ENCODE data around the gene DAB2.

DAB2 gene

DNA sequence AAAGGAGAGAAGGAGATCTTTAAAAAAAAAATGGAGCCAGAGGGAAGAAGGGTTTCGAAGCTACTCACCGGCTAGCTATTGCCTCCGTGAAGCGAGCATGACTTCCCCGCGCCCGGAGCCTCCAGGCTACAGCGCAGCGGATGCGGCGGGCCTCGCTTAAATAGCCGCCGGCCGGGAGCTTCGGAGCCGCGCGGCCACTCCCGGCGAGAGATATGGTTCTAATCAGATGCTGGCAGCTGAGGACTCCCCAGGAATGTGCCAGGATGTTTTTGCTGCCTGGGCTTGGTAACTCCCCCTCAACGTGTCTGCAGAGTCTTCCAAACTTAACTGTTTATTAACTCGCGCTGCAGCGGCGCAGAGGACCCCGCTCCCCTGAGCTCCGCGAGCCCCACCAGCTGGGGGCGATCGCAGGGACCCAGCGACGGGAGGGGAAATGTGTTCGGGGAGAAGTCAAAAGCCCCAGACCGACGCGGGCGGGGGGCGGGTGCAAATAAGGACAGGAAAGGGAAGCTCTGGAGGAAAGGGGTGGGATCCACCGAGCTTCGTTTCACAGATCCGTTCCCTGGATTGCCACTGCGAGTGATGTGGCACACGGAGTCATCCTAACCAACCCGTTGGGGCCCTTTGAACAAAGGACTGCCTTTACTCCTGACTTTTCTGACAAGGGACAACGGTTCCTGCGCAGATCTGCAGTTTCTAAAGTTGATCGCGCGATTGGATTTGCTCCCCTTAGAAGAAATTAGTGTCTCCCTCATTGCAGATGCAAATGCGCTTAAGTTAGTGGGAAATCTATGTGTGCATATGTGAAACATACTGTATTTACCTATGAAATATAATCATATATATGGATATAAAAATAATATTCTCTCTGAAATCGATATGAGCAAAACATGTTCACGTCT is at the start of gene DAB2:
Gene DAB2, minus strand, starts transcription at position 245 of the 902 bp plus-strand sequence. CDS start 30,660 bp downstream, outside the sequence.
- peak; percentile 53 for DNase-seq (ENCODE audit: low spot score)

GRCh38 chr5:39473156-39473775 is 48.5 kb upstream of the DAB2 start:
- no peak for DNase-seq (ENCODE audit: low spot score)

GRCh38 chr5:39471836-39472508 is 47.2 kb upstream of the DAB2 start:
- DNase-seq (ENCODE audit: low spot score) = no peak

DNA sequence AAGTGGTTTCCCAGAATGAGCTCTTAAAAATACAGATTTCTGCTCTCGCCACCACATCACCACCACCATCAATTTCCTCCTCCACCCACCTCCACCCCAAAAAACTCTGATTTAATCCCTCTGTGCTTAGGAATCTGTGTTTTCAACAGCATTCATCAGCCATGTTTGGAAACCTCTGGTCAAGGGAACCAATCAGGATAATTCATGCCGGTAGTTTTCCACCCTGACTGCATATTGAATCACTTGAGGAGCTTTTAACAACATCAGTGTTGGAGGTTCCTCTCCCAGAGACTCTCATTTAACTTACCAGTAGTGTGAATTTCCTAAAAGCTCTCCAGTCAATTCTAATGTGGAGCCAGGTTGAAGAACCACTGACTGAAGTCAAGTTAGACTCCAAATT is 46.0 kb upstream of the DAB2 start:
- DNase-seq (ENCODE audit: low spot score) = no peak

DNA sequence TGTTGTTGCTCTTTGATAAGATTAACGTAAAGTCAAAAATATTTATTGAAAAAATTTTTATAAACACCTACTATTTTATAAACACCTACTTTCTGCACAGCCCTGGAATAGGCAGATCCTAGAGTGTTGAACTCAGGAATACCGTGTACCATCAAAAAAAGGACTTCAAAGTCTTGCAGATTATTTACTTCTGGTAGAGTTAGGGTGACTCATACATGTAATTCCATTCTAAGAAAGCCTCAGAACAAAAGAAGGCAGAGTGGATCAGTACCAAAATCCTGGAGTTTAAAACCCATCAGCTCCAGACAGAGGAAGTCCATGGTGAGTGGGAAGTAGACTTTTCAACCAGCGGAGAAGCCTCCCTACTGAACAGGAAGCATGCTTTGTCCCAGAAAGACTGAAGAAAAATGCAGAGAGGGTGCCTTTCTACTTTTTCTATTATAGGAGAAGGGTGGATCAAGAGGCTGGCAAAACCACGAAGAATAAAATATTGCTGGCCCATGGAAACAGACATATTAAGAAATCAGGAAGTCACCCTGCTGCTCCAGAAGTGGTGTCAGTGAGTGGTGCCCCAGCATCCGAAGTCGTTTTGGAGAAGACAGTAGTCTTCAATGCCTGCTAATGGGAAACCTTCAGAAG is 45.1 kb upstream of the DAB2 start:
- no peak for DNase-seq (ENCODE audit: low spot score)

GRCh38 chr5:39469176-39469575 is 44.4 kb upstream of the DAB2 start:
- no peak for DNase-seq (ENCODE audit: low spot score)

- DNase-seq (ENCODE audit: low spot score) = no peak
Measured at GRCh38 chr5:39466846-39467245, 42.1 kb upstream of the DAB2 start.

DNA sequence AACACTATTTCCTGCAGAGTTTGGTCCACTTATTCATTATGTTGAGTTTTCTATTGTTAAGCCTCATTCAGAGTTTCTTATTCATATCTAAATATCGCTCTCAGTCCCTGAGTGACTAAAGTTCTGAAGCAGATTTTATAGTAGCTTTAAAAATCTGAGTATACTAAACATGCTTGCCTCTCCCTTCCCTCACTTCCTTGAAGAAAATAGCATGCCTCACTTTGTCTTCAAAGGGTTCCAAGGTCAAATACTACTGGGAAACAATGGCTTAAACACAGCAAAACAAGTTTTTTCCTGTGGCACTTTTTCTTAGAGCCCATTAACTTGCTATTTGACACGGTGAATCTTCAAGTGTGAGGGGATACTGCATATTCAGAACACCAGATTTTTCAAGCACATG is 41.1 kb upstream of the DAB2 start:
- DNase-seq (ENCODE audit: low spot score) = no peak

DNA sequence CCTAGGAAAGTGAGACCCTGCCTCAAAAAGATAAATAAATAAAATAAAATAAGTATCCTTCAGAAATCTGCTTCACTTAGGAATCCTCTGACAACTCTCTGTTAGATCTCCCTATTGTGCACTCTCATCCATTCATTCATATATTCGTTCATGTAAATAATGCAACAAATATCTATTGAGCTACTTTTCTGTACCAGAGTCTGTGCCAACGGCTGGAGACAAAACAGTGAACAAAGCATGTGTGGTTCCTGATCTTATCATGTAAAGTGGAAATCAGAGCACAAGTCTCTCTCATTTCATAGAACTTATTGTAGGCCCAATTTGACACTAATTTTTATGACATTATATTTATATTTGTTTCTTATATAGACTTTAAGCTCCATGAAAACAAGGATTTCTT is 40.3 kb upstream of the DAB2 start:
- no peak for DNase-seq (ENCODE audit: low spot score)

DNA sequence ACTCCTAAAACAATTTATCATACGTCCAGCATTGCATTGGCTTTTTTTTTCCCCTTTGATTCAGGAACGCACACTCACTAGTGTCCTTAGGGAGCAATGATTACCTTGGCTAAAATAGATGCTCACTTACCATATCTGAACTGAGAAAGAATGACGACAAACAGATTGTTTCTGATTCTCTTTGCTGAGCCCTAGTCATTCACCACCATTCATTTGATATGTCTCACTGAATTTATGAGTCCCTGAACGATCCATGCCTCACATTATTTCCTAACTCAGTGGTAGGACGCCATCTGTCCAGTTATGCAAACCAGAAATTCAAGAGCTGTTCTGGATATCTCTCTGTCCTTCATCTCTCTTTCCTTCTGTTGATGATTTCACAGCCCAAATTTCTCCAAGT is 39.3 kb upstream of the DAB2 start:
- DNase-seq (ENCODE audit: low spot score) = no peak

DNA sequence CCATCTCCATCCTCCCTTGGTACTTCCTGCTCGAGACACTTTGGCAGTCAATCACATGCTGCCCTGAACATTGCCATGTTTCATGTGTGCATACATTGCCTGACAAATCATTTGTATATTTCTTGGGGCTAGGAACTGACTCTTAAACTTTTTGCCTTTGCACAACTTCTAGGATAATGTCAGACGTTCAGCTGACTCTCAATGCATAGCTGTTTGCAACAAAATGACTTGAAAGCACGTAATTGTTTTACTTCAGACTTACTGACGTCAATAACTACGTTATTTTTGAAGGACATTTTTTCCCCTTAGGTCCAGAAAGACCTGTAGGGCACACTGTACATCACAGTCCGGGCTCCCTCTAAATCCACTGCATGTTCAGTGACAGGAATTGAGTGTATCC is 37.4 kb upstream of the DAB2 start:
- no peak for DNase-seq (ENCODE audit: low spot score)

DNA sequence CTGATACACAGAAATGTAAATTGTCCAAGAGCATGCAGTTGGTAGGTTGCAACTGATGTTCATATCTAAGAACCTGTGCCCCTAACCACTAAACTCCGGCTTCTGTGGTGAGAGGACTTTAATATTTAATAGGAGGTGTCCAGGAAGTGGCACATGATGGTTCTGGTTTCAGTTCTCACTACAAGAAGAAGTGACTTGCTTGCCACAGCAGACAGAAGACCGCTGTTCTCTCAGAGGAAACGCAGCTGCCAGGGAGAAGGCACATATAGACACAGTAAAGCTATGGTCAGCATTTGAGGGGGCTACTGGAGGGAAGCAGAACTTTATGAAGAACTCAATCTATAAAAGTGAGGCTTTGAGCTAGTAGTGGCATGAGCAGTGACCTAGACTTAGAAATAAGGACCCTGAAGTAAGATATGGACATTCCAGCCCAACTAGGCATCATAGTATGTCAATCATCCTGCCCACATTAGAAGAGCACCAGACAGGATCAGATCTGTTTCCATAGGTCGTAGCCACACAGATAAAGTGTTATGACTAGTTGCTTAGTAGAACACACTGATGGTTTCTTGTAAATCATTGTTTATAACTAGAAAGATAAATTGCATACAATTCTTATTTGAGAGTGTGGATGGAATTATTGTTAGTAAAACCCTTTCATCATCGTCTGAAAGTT is 36.4 kb upstream of the DAB2 start:
- DNase-seq (ENCODE audit: low spot score) = no peak

DNA sequence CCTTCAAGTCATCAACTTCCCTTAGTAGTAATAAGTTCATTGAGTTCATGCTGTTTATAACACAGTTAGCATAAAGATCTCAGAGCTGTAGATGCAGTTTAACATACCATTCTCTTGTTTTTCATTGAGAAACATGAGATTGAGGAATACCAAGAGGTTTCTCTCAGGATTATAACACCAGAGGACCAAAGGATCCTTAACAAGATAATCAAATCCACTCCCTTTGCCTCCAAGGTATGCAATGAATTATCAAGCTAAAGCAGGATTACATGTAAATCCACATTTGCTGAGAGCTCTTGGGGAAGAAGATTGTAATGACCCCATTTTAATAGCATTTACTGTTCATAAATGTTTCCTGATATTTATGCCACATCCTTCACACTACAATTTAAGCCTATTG is 35.1 kb upstream of the DAB2 start:
- no peak for DNase-seq (ENCODE audit: low spot score)

DNA sequence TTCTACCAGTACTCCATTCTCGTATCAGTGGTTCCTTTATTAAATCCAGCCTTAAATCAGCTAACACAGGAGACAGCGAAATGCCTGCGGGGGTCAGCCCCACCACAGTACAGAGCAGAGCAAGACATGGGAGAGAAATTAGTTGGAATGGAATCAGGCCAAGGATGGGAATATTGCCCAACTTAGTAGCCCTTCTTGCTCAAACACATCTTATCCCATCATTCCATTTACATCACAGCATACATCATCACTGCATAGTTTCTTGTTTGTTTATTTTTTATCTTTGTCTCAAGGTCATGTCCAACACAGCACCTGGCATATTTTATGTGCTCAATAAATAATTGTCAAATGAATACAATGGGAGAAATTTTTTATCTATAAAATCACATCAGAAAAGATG is 34.3 kb upstream of the DAB2 start:
- no peak for DNase-seq (ENCODE audit: low spot score)

DNA sequence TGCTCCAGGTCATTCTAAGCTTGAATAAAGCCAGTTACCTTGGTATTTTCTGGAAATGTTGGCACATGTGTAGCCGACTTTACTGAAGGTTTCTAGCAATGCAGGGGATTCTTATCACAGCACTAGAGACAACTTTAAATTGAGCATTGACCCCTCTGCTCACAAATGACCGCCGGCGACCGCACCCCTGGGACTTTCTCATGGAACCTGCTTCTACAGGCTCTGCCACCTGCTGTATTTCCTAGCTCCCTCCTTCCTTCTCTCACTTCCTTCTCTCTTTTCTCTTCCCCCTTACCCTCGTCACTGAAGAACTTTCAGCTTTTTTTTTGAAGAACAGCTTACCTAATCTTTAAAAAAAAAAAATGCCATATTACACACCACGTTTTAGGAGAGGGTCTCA is 30.9 kb upstream of the DAB2 start:
- no peak for DNase-seq (ENCODE audit: low spot score)

DNA sequence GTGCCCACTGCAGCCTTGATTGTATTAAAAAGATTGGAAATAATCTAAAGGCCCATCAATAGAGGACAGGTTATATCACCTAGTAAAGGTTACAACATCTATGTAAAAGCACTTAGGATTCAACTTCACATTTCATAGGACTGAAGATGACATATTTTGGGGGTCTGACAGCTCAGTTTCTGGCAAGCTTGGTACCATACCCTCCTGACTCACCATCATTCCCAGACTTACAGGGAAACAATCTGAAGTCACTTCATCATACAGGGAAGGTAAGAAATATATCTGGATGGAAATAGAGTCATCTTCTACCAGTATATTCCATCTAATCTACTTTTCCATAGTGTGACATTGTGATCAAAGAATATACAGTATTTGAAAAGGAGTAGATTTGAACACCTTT is 28.8 kb upstream of the DAB2 start:
- DNase-seq (ENCODE audit: low spot score) = no peak

- DNase-seq (ENCODE audit: low spot score) = no peak
Measured at GRCh38 chr5:39452846-39453245, 28.1 kb upstream of the DAB2 start.

DNA sequence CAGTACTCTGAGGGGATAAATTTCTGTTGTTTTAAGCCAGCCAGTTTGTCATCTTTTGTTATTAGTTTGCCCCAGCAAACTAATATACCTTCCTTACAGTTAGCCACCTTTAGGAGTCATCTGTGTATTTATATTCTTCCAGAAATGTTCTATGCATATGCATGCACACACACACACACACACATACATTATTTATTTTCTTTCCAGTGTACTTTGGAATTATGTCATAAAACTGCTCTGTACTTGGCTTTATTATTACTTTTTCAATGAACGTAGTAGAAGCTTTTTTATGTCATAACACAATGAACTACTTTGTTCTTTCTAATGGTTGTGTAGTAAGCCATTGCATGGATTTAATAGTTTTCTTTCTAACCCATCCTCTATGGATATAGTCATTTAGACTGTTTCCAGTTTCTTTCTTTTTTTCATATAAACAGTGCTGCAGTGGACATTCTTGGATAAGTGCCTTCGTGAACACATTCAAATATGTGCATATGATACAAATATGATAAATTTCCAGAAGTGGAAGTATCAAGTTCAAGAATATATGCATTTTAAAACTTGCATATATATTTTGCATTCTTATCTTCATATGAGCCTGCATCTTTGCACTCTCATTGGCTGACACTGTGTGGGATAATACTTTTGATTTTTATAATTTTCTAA is 26.6 kb upstream of the DAB2 start:
- DNase-seq (ENCODE audit: low spot score) = no peak

GRCh38 chr5:39450487-39450886 is 25.7 kb upstream of the DAB2 start:
- DNase-seq (ENCODE audit: low spot score) = no peak

- DNase-seq (ENCODE audit: low spot score) = no peak
Measured at GRCh38 chr5:39449591-39449990, 24.8 kb upstream of the DAB2 start.

GRCh38 chr5:39448506-39449128 is 23.8 kb upstream of the DAB2 start:
- no peak for DNase-seq (ENCODE audit: low spot score)
